Stimulated activated CD4-positive, alpha-beta T cell treated with anti-CD3 and anti-CD28 coated beads, Interleukin-1b, Interleukin-23, amount 100 ng/mL, for 24 hours (primary cell): ENCODE measurements around the gene SORCS2.

Source experiments
- DNase-seq, 4 experiments: peaks; one replicate each; pipeline ENCODE4 v3.0.0-alpha.2; 2020; ENCODE audit warnings: low read depth in 4 of 4, low spot score in 1 of 4

SORCS2 gene

DNA sequence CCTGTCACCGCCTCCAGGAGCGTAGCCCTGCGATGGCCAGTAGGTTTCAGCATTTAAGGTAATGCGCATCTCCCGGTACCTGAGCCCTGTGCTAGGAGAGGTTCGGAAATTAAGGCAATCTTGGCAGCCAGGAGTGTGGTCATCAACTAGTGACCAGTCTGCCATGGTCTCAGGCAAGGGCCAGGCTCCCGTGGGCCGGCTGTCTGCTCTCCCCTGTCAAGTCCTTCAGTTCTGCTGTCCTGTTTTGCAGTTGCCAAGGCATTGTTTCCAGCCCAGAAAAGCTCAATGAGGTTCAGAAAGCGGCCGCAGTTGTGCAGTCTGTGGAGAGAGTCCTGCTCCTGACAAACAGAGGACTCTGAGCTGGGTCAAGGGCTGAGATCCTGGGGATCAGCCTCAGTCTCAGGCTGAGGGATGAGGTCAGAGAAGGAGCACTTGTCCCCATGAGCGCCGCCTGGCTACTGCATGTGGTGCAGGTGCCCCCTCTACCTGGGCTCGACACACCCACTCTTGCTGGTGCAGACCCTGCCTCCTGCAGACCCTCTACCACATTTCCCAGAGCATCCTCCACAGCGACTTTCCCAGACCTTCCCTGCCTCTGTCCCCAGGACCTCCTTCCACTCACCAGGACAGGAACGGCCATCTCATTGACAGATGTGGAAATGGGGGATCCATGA lies 295.8 kb downstream of the SORCS2 start:
- DNase-seq: no peak

DNA sequence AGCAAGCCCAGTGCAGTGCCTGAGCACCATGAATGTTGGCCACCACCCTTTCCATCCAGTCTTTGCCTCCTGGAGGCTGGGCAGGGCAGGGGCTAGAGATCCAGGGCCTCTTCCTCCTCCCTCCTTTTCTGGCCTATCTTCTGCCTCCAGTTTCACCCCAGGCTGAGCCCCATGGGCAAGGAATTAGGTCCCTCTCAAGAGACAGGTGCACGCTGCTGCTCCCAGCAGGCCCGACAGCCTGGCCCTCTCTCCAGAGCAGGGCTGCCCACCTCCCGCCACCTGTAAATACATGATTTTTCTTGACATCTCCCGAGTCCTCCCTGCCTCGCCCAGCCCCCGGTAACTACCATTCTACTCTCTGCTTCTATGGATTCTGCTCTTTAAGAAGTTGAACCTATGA lies 299.6 kb downstream of the SORCS2 start:
- DNase-seq: no peak

DNA sequence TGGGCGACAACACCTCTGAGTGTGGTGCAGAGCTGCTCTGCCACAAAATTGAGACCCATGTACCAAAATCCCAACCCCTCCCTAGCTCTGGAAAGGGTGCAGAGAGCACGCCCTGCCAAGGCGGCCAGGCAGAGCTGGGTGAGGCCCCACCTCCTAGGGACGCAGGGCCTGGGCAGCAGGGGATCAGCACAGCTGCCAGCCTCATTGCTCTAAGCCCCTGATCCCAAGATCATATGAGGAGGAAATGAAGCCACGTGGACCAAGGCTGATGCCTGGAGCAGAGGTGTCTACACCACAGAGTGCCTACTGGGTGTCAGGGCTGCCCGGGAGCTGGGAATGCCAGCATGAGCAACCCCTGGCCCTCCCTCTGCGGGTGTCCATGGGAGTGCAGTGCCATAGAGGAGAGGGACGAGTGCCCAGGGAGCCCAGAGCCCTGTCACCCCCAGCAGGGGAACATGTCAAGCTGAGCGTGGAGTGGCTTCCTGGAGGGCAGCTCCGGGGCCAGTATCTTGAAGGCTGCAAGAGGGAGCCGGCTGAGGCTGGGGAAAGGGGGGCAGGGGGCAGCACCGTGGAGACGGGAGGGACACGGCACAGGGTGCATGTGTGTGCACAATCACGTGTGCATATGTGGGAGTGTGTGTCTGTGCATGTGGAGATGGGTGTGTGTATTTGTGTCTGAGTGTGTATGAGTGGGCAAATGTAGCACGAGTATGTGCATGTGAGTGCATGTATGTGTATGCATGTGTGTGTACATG lies 306.3 kb downstream of the SORCS2 start:
- DNase-seq: no peak

DNA sequence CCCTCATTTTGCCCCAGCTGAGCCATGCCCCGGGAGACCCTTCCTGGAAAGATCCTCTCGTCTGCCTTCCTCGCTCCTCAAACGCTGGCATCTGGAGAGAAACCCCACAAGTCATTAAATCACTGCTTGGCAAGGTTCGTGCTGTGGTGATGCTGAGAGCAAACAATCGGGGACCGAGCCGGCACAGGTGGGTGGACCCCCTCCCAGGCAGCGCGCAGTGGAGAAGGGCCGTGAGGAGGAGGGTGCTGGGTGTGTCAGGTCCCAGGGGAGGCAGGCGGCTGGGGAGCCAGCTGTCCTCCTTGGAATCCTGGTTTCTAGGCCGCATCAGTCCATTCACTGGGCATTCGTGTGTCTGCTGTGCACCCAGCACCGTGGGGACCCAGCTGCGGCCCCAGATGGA lies 307.3 kb downstream of the SORCS2 start:
- DNase-seq: no peak

GRCh38 chr4:7500404-7500803 lies 308.1 kb downstream of the SORCS2 start:
- no peak for DNase-seq

- no peak for DNase-seq
Measured at GRCh38 chr4:7501314-7501713, 309.0 kb downstream of the SORCS2 start.

GRCh38 chr4:7501873-7502272 lies 309.5 kb downstream of the SORCS2 start:
- DNase-seq: no peak

DNA sequence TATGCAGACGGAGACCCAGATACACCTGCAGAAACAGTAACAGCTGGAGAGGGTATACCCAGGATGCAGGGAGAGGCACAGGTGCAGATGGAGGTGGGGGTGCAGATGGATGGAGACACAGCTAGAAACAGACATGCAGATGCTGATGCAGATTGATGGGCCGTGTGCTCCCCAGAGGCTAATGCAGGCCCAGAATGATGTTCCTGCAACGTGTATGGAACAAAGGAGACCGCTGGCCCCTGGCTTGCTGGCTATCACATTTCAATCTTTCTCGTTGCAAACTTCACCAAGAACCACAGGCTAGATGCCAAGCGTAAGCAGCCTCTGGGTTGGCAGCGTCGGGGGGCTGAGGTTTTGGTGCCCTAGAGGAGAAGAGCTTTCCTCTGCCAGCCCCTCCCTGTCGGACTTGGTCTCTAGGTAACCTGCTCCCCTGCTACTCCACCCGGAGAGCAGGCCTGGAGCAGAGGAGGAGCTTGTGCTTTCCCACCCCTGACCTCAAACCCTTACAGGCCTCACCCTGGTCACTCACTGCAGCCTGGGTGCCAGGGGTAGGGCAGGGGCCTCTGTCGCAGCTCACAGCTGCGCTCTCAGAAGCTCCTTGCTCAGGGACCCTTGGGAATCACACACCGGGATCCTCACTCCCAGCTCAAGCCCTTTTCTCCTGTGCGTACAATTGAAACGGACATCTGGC lies 311.4 kb downstream of the SORCS2 start:
- DNase-seq: no peak

DNA sequence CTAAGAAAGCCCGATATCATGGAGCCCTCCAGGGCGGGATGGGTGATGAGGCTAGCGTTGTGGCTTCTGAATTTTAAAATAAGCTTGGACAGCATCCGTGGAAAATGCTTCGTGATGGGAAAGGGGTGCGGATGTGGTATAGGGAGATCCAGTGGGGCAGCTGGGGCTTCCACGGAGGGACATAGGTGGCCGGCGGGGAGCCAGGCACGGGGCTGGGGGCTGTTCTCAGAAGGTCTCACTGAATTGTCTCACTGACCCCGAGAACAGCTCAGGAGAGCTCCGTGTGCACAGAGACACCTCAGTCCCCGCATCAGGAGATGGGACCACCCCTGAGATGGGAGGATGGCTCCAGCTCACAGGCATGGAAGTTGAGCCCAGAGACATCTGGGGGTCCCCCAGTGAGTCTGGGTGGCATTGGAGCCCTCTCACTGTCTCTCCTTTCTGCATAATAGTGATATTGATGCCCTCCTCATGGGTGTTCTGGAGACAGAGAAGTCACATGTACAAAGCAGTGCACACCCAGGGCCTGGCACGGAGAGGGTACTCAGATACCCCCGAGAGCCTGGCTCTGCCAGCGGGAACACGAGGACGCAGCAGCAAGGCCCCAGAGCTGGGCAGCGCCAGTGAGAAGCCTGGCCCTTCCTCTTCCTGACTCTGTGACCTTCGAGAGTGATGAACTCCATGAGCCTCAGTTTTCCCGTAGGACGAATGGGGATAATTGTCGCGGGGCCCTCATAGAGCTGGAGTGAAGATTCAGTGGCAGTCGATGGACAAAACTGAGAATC lies 313.0 kb downstream of the SORCS2 start:
- DNase-seq: no peak

DNA sequence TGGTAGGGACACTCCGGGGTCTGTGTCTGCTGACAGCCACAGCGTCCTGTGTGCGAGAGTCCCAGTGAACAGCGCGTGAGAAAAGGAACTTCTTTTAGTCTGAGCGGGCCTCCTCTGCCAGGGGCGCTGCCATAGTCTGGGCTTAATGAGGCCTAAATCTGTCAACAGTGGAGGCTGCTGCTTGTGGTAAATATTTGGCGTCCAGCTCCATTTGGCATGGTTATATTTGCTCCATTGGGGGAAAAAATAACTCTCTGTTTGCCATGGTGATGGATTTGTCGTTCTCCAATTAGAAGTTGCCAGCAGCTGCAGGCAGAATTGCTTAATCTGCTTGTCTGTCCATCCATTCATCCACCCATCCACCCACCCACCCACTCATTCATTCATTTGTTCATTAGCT lies 313.8 kb downstream of the SORCS2 start:
- DNase-seq: no peak

- no peak for DNase-seq
Measured at GRCh38 chr4:7506572-7506971, 314.2 kb downstream of the SORCS2 start.

- DNase-seq: no peak
Measured at GRCh38 chr4:7507381-7507780, 315.0 kb downstream of the SORCS2 start.

- DNase-seq: no peak
Measured at GRCh38 chr4:7510066-7510465, 317.7 kb downstream of the SORCS2 start.

GRCh38 chr4:7510538-7510937 lies 318.2 kb downstream of the SORCS2 start:
- no peak for DNase-seq

DNA sequence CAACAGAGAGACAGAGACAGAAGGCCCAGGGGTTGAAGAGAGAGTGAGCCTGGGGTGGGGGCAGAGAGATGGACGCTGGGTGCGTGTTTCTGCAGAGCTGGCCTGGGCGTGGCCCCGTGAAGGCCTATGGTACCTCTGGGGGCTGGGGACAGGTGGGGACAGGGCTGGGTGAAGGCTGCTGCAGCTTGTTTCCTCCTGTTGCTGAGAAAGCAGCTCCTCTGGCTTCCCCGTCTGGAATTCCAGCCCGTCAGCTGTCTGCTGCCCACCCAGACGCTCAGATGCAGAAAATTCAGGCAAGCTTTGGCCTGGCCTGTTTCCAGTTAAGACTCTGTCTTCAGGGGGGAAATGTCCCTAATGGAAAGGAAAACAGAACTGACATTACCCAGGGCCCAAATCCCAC lies 319.2 kb downstream of the SORCS2 start:
- no peak for DNase-seq

DNA sequence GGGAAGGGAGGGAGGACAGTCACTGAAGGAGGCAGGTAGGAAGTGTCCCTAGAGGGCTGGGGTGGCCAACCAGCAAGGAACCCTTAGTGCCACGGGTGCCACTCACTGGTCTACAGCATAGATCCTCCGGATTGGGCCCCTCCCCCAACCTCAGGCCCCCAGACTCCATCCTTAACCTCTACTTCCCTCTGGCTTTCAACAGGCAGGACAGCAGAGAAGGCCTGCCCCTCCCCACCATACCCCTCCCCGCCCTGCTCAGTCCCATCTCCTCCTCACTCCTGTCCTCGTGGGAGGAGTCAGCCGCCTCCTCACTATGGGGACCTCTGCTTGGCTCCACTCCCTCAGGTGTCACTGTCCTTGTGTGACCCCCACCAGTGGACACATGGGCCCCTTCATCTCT lies 320.1 kb downstream of the SORCS2 start:
- DNase-seq: no peak

DNA sequence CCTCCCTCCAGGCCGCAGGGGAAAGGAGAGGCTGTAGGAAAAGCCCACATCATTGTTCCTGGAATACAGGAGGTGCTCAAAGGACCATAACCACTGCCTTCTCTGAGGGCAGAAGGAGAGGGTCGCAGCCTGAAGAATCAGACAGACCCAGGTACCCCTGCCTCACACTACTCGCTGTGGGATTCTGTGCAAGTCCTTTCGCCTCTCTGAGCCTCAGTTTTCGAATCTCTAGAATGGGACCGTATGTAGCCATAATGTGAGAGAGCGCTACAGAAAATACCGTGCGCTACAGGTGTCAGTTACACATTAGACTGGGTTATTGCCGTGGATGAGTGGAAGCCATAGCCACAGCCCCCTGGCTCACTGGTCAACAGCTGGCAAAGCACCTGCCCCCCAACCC lies 320.6 kb downstream of the SORCS2 start:
- no peak for DNase-seq

DNA sequence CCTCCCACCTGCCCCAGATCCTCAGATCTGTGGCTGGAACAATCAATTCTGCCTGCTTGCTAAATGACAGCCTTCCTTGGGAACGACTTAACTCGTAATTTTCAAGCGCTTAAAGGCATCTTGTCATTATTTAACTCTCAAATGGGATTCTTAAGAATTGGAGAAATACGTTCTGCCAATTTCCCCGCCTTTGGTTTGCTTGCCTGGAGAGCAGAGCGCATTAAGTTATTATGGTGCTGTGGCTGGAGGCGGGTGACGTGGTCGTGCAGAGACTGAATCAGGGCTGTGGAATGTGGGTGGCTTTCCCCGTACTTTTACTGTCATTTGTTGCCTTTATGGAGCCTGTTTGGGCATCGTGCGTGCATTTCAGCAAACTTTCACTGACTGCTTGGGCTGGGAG lies 321.3 kb downstream of the SORCS2 start:
- DNase-seq: no peak

DNA sequence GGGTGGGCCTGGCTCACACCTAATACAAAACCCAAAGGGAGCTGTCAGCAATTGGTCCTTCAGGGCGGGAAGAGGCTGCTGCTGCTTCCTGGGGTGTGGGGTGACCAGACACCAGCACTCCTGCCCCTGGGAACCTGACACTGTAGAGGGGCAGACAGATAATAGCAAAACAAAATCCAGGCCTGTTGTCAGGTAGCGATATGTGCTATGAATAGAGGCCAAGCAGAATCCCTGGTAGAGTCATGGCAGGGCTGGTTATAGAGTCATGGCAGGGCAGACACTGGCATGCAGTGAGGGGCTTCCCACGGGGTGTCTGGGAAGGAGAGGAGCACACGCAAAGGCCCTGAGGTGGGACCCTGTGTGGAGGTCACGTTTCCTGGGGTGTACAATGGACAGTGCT lies 321.9 kb downstream of the SORCS2 start:
- no peak for DNase-seq

- no peak for DNase-seq
Measured at GRCh38 chr4:7514789-7515188, 322.5 kb downstream of the SORCS2 start.

- DNase-seq: no peak
Measured at GRCh38 chr4:7515390-7515902, 323.1 kb downstream of the SORCS2 start.
